Right atrium auricular region (tissue), 2 donors: ENCODE data around the gene FRMPD2. TPM values are rescaled to one million over a fixed set of nuclear protein-coding genes. Genes with fewer than 3 reads are reported as not detected.
"Not testable (repeated sequence)": the region's sequence is repeated elsewhere in the genome, so short reads cannot be mapped to it uniquely, and the experiment has no call there.

Experiments used
- DNase-seq: peaks from one replicate; pipeline ENCODE4 v3.0.0-alpha.2; 2019; ENCODE audit warnings: low spot score
- H3K27ac ChIP-seq, 2 donors: fragments of 200-600 bp; sonication (generic); 1 replicate in 1 of 2; 2 replicates in 1 of 2; pipeline ENCODE4 v1.5.1; 2016 to 2019
- H3K27me3 ChIP-seq, 2 donors: fragments of 200-600 bp; sonication (generic); one replicate each; pipeline versions ENCODE4 v1.5.1 to v1.6.0; 2017 to 2019
- H3K36me3 ChIP-seq: fragments of 200-600 bp; sonication (generic); one replicate; pipeline ENCODE4 v1.5.1; 2016
- H3K4me1 ChIP-seq, 2 donors: fragments of 200-600 bp; sonication (generic); one replicate each; pipeline versions ENCODE4 v1.5.1 to v1.6.0; 2017 to 2019
- H3K4me3 ChIP-seq, 2 donors: fragments of 200-600 bp; sonication (generic); 1 replicate in 1 of 2; 2 replicates in 1 of 2; pipeline ENCODE4 v1.5.1; 2017 to 2019; ENCODE audit warnings: mild to moderate bottlenecking in 1 of 2, moderate library complexity in 1 of 2
- H3K9me3 ChIP-seq, 2 donors: fragments of 200-600 bp; sonication (generic); one replicate each; pipeline ENCODE4 v1.5.1; 2019
- total RNA-seq, 2 donors: library from RNA; depleted of rRNA; stranded (reverse); fragments of >200 nt; gene quantifications; one replicate each; pipeline ENCODE4 v1.1.0, GENCODE V29; 2016
- TF ChIP-seq, protein P1 (sequence below), 2 donors: fragments of 200-600 bp; sonication (generic); IDR thresholded peaks; one replicate each; pipeline ENCODE4 v1.5.1; 2019; ENCODE audit warnings: antibody characterized with exemption in 2 of 2

FRMPD2 gene
- total RNA-seq, 2 donors from 2014 or later: 1.2 to 7.5 TPM

DNA sequence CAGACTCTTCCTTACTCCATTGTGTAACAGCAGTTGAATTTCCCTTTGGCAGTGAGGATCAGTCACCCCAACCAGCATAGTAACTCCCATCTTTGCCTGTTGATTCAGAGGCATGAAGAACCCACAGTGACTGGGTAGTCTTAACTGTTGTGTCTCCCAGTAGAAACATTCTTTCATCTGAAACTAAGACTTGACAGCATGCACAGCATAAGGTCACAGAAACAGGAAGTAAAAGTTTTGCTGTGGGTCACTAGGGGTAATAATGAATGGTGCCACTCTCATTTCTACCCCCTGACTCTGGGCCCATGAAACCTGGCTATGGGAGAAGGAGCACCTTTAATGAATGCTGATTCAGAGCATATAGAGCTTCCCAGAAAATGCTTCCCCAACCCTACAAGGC is 8.3 kb upstream of the FRMPD2 start:
- H3K4me1 ChIP-seq: no peaks in the 10 kb centered on the region
- TF ChIP-seq, protein P1, sequence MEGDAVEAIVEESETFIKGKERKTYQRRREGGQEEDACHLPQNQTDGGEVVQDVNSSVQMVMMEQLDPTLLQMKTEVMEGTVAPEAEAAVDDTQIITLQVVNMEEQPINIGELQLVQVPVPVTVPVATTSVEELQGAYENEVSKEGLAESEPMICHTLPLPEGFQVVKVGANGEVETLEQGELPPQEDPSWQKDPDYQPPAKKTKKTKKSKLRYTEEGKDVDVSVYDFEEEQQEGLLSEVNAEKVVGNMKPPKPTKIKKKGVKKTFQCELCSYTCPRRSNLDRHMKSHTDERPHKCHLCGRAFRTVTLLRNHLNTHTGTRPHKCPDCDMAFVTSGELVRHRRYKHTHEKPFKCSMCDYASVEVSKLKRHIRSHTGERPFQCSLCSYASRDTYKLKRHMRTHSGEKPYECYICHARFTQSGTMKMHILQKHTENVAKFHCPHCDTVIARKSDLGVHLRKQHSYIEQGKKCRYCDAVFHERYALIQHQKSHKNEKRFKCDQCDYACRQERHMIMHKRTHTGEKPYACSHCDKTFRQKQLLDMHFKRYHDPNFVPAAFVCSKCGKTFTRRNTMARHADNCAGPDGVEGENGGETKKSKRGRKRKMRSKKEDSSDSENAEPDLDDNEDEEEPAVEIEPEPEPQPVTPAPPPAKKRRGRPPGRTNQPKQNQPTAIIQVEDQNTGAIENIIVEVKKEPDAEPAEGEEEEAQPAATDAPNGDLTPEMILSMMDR (IDR thresholded peaks at IDR 0.05): no peak
- H3K9me3 ChIP-seq: peaks cover 0 to 8% of the 10 kb centered on the region in 2 donors
- no peaks in the 10 kb centered on the region for H3K36me3 ChIP-seq
- no peaks in the 10 kb centered on the region for H3K27me3 ChIP-seq
- no peak for DNase-seq
- H3K4me3 ChIP-seq: no peak overlapping the region
- H3K27ac ChIP-seq: no peak overlapping the region

DNA sequence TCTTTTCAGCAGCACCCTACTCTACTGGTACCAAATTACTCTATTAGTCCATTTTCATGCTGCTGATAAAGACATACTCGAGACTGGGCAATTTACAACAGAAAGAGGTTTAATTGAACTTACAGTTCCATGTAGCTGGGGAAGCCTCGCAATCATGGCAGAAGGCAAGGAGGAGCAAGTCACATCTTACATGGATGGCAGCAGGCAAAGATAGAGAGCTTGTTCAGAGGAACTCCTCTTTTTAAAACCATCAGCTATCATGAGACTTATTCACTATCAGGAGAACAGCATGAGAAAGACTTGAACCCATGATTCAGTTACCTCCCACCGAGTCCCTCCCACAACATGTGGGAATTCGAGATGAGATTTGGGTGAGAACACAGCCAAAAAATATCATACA is 7.2 kb upstream of the FRMPD2 start:
- not testable (repeated sequence) for H3K27ac ChIP-seq, H3K9me3 ChIP-seq, H3K36me3 ChIP-seq, H3K4me1 ChIP-seq, H3K4me3 ChIP-seq, DNase-seq, H3K27me3 ChIP-seq

DNA sequence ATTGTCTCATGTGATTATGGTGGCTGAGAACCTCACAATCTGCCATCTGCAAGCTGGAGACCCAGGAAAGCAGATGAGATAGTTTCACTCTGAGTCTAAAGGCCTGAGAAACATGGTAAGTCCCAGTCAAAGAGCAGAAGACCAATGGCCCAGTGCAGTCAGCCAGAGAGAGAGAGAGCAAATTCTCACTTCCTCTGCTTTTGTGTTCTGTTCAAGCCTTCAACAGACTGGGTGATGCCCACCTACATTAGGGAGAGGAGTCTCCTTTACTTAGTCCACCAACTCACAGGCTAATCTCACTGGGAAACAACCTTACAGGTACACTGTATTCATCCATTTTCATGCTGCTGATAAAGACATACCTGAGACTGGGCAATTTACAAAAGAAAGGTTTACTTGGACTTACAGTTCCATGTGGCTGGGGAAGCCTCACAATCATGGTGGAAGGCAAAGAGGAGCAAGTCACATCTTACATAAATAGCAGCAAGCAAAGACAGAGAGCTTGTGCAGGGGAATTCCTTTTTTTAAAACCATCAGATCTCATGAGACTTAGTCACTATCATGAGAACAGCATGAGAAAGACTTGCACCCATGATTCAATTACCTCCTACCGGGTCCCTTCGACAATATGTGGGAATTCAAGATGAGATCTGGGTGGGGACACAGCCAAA is 4.7 kb upstream of the FRMPD2 start:
- no peak for DNase-seq

DNA sequence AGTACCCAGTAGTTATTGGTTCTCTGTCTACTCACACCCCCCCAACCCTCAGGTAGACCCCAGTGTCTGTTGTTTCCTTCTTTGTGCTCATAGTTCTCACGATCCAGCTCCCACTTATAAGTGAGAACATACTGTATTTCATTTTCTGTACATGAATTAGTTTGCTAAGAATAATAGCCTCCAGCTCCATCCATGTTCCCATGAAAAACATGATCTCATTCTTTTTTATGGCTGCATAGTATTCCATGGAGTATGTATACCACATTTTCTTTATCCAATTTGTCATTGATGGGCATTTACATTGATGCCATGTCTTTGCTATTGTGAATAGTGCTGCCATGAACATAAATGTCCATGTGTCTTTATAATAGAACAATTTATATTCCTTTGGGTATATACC is 2.6 kb upstream of the FRMPD2 start:
- no peak overlapping the region for H3K27ac ChIP-seq
- H3K4me3 ChIP-seq: no peak overlapping the region
- H3K4me1 ChIP-seq: no peaks in the 10 kb centered on the region
- no peaks in the 10 kb centered on the region for H3K27me3 ChIP-seq
- TF ChIP-seq, protein P1 (IDR thresholded peaks at IDR 0.05): no peak
- DNase-seq: no peak
- H3K9me3 ChIP-seq: no peaks in the 10 kb centered on the region
- H3K36me3 ChIP-seq: no peaks in the 10 kb centered on the region

More for the DNA sequence above, 4.7 kb upstream of the FRMPD2 start:
- H3K27ac ChIP-seq: no peak overlapping the region
- H3K9me3 ChIP-seq: peaks cover 0 to 6% of the 10 kb centered on the region in 2 donors
- TF ChIP-seq, protein P1 (IDR thresholded peaks at IDR 0.05): no peak
- no peak overlapping the region for H3K4me3 ChIP-seq
- H3K36me3 ChIP-seq: no peaks in the 10 kb centered on the region
- no peaks in the 10 kb centered on the region for H3K27me3 ChIP-seq
- no peaks in the 10 kb centered on the region for H3K4me1 ChIP-seq

DNA sequence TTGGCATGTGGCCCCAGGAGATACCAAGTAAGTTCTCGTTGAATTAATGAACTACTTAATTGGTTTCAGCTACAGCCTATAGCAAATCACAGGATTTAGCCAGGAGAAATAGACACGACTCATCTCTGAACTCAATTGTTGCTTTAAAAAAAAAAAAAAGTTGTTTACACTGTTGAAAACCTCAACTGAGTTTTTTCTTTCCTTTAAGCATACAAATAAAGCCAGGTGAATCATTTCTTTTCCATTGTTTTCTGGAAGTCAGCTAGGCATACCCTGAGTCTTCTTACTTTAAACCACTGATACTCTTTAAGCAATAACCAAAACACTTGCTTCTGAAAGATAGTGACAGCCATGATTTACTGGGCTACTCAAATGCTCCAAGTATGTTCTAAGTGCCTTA is 755 bp downstream of the FRMPD2 start:
- DNase-seq: no peak

DNA sequence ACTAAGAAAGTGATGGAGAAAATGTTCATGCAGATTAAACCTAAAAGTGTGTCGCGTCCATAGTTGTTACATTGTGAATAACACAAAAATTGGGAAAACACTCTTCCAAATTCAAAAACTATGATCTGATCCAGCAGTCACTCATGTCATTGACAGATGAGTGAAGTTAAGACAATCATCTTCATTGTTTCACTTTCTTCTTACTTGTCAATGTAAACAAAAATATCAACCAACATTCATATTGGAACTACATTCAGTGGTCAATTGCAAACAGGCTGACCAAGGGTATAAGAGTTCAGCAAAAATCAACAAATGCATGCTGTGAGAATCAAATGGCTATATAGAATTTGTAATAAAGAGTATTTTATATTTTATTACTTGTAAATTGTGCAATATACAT is 1.8 kb downstream of the FRMPD2 start:
- TF ChIP-seq, protein P1 (IDR thresholded peaks at IDR 0.05): no peak

More for the DNA sequence above, 755 bp downstream of the FRMPD2 start:
- Histone ChIP-seq H3K4me3 (peak overlapping the region; percentile 25 to 27), H3K27ac (peak overlapping the region; percentile 47 to 82), H3K27me3 (no peaks in the 10 kb centered on the region), H3K36me3 (no peaks in the 10 kb centered on the region), H3K9me3 (no peaks in the 10 kb centered on the region), H3K4me1 (no peaks in the 10 kb centered on the region)
- TF ChIP-seq, protein P1 (IDR thresholded peaks at IDR 0.05): no peak

More for the DNA sequence above, 1.8 kb downstream of the FRMPD2 start:
- no peak for DNase-seq
- Histone ChIP-seq H3K27me3 (no peaks in the 10 kb centered on the region), H3K4me3 (no peak overlapping the region), H3K27ac (peak overlapping the region in 1 of 2 donors; percentile 82), H3K4me1 (no peaks in the 10 kb centered on the region), H3K36me3 (no peaks in the 10 kb centered on the region), H3K9me3 (no peaks in the 10 kb centered on the region)
